HFFc6 (cell line): Measurements from ENCODE around the gene TMEM19. TPM values are rescaled to one million over a fixed set of nuclear protein-coding genes. Genes with fewer than 3 reads are reported as not detected.
A peak's percentile ranks its signal among the peaks of the same experiment; 100 is the strongest.

Source experiments
- DNase-seq: peaks from one replicate; pipeline ENCODE4 v3.0.0-alpha.2; 2018
- H3K27ac Mint-ChIP-seq: 2 replicates; pipeline ENCODE4 v1.8.0; 2020; ENCODE audit warnings: mild to moderate bottlenecking, mixed read lengths
- H3K27me3 Mint-ChIP-seq: 2 replicates; pipeline ENCODE4 v1.8.0; 2021; ENCODE audit warnings: mild to moderate bottlenecking, moderate library complexity, mixed read lengths; ENCODE audit not compliant: insufficient read depth
- H3K36me3 Mint-ChIP-seq: 2 replicates; pipeline ENCODE4 v1.8.0; 2021; ENCODE audit warnings: low read depth, mixed read lengths
- H3K4me1 Mint-ChIP-seq: 2 replicates; pipeline ENCODE4 v1.8.0; 2020; ENCODE audit warnings: low read depth, mixed read lengths
- H3K4me3 Mint-ChIP-seq: 2 replicates; pipeline ENCODE4 v1.8.0; 2020; ENCODE audit warnings: mild to moderate bottlenecking, moderate library complexity, mixed read lengths
- H3K9me3 Mint-ChIP-seq: 2 replicates; pipeline ENCODE4 v1.8.0; 2020; ENCODE audit warnings: mild to moderate bottlenecking, mixed read lengths
- CTCF ChIP-seq: fragments of 200-600 bp; sonication (generic); IDR thresholded peaks from 2 replicates; pipeline ENCODE4 v1.5.0; 2021; ENCODE audit warnings: antibody characterized with exemption, mild to moderate bottlenecking
- total RNA-seq, 6 experiments: library from RNA; stranded (reverse); fragmentation: NEBNext Ultra II Directional; extraction: Animal tissue kit (Norgen Biotek cat#: 25700); gene quantifications; 2 replicates in 1 of 6; 3 replicates in 5 of 6; pipeline ENCODE4 v1.2.3, GENCODE V29; 2021

TMEM19 gene
- total RNA-seq, 6 experiments from 2014 or later, result 24.0 to 41.6 (median 33.9) TPM

- Mint-ChIP-seq H3K36me3 (peaks cover 4% of the 10 kb centered on the region; the same call in 1 of the 2 replicates), H3K27ac (no peak overlapping the region), H3K4me1 (peaks cover 4% of the 10 kb centered on the region), H3K4me3 (no peak overlapping the region), H3K9me3 (no peaks in the 10 kb centered on the region), H3K27me3 (no peaks in the 10 kb centered on the region)
- no peak for TF ChIP-seq CTCF
- DNase-seq, result no peak
These were observed 39.1 kb downstream of the TMEM19 start for GRCh38 chr12:71725011-71725410.

GRCh38 chr12:71726548-71726947 lies 40.7 kb downstream of the TMEM19 start:
- no peak for DNase-seq
- H3K36me3 Mint-ChIP-seq, result peaks cover 8% of the 10 kb centered on the region
- no peaks in the 10 kb centered on the region for H3K9me3 Mint-ChIP-seq
- TF ChIP-seq CTCF, result no peak
- H3K27me3 Mint-ChIP-seq, result no peaks in the 10 kb centered on the region
- H3K27ac Mint-ChIP-seq, result no peak overlapping the region
- H3K4me1 Mint-ChIP-seq, result peaks cover 13% of the 10 kb centered on the region
- H3K4me3 Mint-ChIP-seq, result no peak overlapping the region

GRCh38 chr12:71727958-71728357 lies 42.1 kb downstream of the TMEM19 start:
- no peaks in the 10 kb centered on the region for H3K27me3 Mint-ChIP-seq
- DNase-seq, result no peak
- H3K4me3 Mint-ChIP-seq, result no peak overlapping the region
- H3K36me3 Mint-ChIP-seq, result peaks cover 9% of the 10 kb centered on the region
- no peak for TF ChIP-seq CTCF
- H3K9me3 Mint-ChIP-seq, result no peaks in the 10 kb centered on the region
- peaks cover 21% of the 10 kb centered on the region for H3K4me1 Mint-ChIP-seq
- no peak overlapping the region for H3K27ac Mint-ChIP-seq

GRCh38 chr12:71730936-71731335 lies 45.1 kb downstream of the TMEM19 start:
- DNase-seq, result no peak
- Mint-ChIP-seq H3K9me3 (no peaks in the 10 kb centered on the region), H3K27ac (peak overlapping the region; percentile 76), H3K27me3 (no peaks in the 10 kb centered on the region), H3K4me3 (peak overlapping the region; percentile 4; the same call in 1 of the 2 replicates), H3K4me1 (peaks cover 21% of the 10 kb centered on the region), H3K36me3 (peaks cover 5% of the 10 kb centered on the region; the same call in 1 of the 2 replicates)
- no peak for TF ChIP-seq CTCF

- no peaks in the 10 kb centered on the region for H3K9me3 Mint-ChIP-seq
- no peaks in the 10 kb centered on the region for H3K27me3 Mint-ChIP-seq
- H3K27ac Mint-ChIP-seq, result peak overlapping the region; percentile 76
- peaks cover 5% of the 10 kb centered on the region; the same call in 1 of the 2 replicates for H3K36me3 Mint-ChIP-seq
- peak overlapping the region; percentile 4; the same call in 1 of the 2 replicates for H3K4me3 Mint-ChIP-seq
- H3K4me1 Mint-ChIP-seq, result peaks cover 21% of the 10 kb centered on the region
- DNase-seq, result peak; percentile 35
- peak; percentile 28; the same call in 1 of the 2 replicates for TF ChIP-seq CTCF
These were observed 45.8 kb downstream of the TMEM19 start for GRCh38 chr12:71731439-71732356.
